SK-N-SH treated with all-trans-retinoic acid at 6 μM for 48 hours (cell line): ENCODE data around the gene CNIH2.
"Not testable (repeated sequence)": the region's sequence is repeated elsewhere in the genome, so short reads cannot be mapped to it uniquely, and the experiment has no call there.

Experiments used
- ARNTL ChIP-seq: fragments of 450-650 bp; formaldehyde crosslinking; IDR thresholded peaks from 2 replicates; pipeline ENCODE4 v1.5.0; 2020; ENCODE audit warnings: low read depth, mild to moderate bottlenecking, moderate library complexity, borderline replicate concordance
- CREB5 ChIP-seq: fragments of 250-450 bp; sonication (Bioruptor Pico); IDR thresholded peaks from 2 replicates; pipeline ENCODE4 v1.5.1; 2020; ENCODE audit warnings: low read depth, mild to moderate bottlenecking, moderate library complexity
- CSDC2 ChIP-seq: fragments of 250-450 bp; sonication (Bioruptor Pico); IDR thresholded peaks from 2 replicates; pipeline ENCODE4 v1.5.0; 2020; ENCODE audit warnings: mild to moderate bottlenecking, moderate library complexity
- CSRNP3 ChIP-seq: fragments of 250-450 bp; sonication (Bioruptor Pico); IDR thresholded peaks from 2 replicates; pipeline ENCODE4 v1.5.1; 2021; ENCODE audit warnings: mild to moderate bottlenecking, moderate library complexity
- ISL1 ChIP-seq: fragments of 250-450 bp; sonication (Bioruptor Pico); IDR thresholded peaks from 2 replicates; pipeline ENCODE4 v2.1.2; 2022; ENCODE audit warnings: mild to moderate bottlenecking, moderate library complexity
- PATZ1 ChIP-seq: fragments of 250-450 bp; sonication (Bioruptor Pico); IDR thresholded peaks from 2 replicates; pipeline ENCODE4 v1.8.0; 2020; ENCODE audit warnings: mild to moderate bottlenecking, moderate library complexity, borderline replicate concordance
- SNAI2 ChIP-seq: fragments of 250-450 bp; sonication (Bioruptor Pico); IDR thresholded peaks from 2 replicates; pipeline ENCODE4 v1.5.0; 2020; ENCODE audit warnings: mild to moderate bottlenecking, moderate library complexity
- TCF4 ChIP-seq: fragments of 250-450 bp; sonication (Bioruptor Pico); IDR thresholded peaks from 2 replicates; pipeline ENCODE4 v1.8.0; 2021; ENCODE audit warnings: mild to moderate bottlenecking, moderate library complexity, borderline replicate concordance
- ZC3H10 ChIP-seq: fragments of 250-450 bp; sonication (Bioruptor Pico); IDR thresholded peaks from 2 replicates; pipeline ENCODE4 v1.5.1; 2021; ENCODE audit warnings: mild to moderate bottlenecking, moderate library complexity
- ZFP3 ChIP-seq: fragments of 250-450 bp; sonication (Bioruptor Pico); IDR thresholded peaks from 2 replicates; pipeline ENCODE4 v1.5.0; 2020; ENCODE audit warnings: mild to moderate bottlenecking, moderate library complexity
- ZFP30 ChIP-seq: fragments of 450-650 bp; formaldehyde crosslinking; IDR thresholded peaks from 2 replicates; pipeline ENCODE4 v1.5.0; 2022; ENCODE audit warnings: mild to moderate bottlenecking, moderate library complexity

- not testable (repeated sequence) for TF ChIP-seq ZFP3 (CRISPR knock-in tag); ZC3H10; SNAI2 (CRISPR knock-in tag); ARNTL (CRISPR knock-in tag); ISL1 (CRISPR knock-in tag); TCF4 (CRISPR knock-in tag); ZFP30; PATZ1 (CRISPR knock-in tag); CREB5 (CRISPR knock-in tag); CSRNP3; CSDC2 (CRISPR knock-in tag)
Measured at GRCh38 chr11:66320748-66321147, 42.8 kb downstream of the CNIH2 start.
